ENCODE measurements around the gene MED15.
"Not testable (repeated sequence)": the region's sequence is repeated elsewhere in the genome, so short reads cannot be mapped to it uniquely, and the experiment has no call there.

Gene MED15

GRCh38 chr22:20586403-20586745, 79.0 kb downstream of the MED15 start:
- peak; percentile 11 for DNase-seq

- DNase-seq, result no peak
These were observed 80.0 kb downstream of the MED15 start for GRCh38 chr22:20587206-20587958.

DNA sequence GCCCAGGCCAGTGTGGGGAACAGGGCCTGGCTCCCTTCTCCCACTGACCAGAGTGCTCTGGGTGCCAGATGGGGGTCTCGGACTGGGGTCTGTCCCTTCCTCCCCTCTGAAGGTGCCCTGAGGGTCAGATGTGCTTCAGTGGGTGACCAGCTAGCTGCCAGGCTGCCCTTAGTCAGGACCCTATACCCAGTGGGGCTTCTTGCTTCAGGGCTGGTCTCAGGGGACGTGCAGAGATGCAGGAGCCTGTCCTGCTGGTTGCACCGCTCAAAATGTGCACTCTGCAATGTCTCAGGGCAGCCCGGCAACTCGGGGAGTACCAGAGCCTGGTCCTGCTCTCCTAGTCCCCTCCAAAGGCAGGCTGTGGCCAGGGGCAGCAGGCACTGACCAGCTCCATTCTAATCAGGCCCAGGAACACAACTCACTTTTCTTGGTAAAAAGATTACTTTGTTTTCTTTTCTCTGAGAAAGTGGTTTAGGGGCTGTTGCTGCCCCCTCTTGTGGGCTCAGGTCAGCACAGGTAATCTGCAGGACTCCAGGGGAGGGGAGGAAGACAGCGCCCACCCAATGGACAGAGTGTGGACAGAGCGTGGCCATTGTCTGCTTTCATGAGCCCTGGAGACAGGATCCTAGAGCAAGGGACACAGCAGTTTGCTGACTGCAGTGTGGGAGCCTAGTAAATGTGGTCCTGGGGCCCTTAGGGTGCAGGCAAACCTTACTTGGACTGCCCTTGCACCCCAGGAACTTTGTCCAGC, 80.9 kb downstream of the MED15 start:
- DNase-seq, result no peak

GRCh38 chr22:20588843-20589581, 81.6 kb downstream of the MED15 start:
- DNase-seq, result no peak

DNA sequence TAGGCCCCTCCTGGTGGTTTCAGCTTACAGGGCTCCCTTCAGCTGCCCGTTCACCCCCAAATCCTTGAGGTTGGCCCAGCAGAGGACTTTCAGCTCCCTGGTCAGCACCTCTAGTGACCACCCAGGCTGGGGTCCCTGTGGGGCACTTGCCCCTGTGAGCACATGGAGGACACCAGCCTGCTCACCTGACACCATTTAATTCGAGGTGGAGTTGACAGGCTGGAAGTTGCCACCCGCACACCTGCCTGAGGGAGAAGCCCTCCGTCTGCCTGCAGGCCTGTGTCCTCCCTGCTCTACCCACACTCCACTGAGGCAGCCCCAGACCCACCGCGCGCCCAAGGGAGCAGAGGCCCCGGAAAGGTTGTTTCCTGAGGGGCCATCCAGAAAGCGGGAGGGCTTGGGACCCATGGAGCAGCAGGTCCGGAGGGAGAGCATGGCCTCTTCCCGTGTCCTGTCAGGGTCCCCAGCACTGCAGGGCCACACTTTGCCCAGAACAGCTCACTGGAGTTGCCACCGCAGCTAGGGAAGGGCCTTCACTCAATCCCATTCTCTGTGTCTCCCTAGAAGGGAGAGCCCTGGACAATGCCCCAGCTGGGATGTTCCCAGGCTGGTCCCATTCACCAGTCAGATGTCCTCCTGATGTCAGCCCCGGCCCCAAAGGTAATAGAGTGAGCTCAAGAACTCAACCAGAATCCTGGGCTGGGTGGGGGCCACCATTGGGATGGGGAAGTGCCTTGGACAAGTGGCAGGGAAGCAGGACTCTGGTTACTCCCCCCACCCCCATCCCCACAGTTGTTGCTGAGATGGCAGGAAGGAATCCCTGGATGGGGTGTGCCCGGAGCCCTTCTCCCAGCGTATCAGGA, 82.4 kb downstream of the MED15 start:
- DNase-seq, result no peak

DNA sequence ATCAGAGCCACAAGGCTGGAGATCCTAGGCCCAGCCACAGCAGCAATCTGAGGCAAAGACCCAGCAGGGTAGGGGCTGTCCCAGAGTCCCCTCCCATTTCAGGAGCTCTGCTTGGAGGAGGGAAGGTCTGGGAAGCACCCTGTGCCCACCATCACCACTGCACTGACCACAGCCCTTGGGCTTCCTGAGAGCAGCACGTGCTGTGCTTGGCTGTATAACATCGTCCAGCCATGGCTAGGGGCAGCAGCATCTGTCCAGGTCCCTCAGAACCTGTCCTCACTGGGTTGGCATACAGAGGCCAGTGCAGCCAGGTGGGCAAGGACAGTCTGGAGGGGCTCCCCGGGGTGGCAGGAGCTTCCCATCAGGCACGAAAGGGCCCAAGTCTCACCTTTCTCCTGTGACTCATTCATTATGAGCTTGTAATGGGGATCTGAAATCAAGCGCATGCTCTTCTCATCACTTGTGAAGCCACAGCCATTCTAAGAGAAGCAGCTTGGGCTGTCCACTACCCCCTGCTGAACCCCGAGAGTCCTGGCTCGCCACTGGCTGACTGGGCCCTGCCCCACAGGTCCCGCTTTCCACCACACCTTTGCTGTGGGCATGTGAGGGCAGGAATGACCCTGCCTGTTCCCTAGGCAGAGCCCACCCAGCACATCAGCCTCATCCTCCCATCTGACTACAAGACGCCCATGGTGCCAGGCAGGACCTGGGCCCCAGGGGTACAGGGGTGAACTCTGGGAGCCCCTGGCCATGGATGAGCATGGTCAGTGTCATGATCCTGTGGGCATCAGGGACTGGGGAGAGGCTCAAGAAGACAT, 83.3 kb downstream of the MED15 start:
- no peak for DNase-seq

DNA sequence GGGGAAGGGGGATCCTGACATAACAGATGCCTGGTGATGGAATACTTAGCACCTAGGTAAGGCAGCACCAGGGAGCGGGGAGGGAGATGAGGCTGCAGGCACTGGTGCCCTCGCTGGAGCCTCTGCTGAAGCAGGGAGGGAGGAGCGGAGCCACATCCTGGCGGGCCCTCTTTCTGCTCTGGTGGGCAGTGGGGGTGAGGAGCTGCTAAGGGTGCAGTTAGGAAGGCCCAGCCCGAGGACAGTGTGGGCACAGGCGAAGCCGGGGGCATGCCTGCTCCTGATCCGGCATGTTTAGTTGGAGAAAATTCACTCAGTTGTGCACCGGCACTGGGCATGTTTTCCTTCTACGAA, 83.9 kb downstream of the MED15 start:
- DNase-seq, result no peak

GRCh38 chr22:20591660-20592310, 84.4 kb downstream of the MED15 start:
- DNase-seq, result no peak

GRCh38 chr22:20594038-20594437, 86.6 kb downstream of the MED15 start:
- not testable (repeated sequence) for DNase-seq

DNA sequence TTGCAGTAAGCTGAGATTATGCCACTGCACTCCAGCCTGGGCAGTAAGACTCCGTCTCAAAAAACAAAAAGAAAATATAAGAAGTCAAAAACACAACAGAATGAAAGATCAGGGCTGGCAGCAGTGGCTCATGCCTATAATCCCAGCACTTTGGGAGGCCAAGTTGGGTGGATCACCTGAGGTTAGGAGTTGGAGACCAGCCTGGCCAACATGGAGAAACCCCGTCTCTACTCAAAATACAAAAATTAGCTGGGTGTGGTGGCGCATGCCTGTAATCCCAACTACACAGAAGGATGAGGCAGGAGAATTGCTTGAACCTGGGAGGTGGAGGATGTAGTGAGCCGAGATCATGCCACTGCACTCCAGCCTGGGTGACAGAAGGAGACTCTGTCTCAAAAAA, 87.1 kb downstream of the MED15 start:
- not testable (repeated sequence) for DNase-seq

DNA sequence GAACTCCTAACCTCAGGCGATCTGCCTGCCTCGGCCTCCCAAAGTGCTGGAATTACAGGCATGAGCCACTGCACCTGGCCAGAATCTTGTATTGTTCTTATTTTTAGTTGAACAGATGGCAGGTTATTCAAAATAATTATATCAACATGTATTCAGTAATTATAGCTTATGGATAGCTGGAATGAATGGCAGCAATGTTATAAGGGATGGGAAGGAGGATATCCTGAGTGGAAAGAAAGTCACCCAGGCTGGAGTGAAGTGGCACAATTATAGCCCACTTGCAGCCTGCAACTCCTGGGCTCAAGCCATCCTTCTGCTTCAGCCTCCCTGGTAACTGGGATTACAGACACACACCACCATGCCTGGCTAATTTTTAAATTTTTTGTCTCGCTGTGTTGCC, 88.1 kb downstream of the MED15 start:
- DNase-seq, result no peak

GRCh38 chr22:20599117-20599516, 91.7 kb downstream of the MED15 start:
- no peak for DNase-seq

GRCh38 chr22:20600137-20600673, 92.8 kb downstream of the MED15 start:
- DNase-seq, result peak; percentile 11

DNA sequence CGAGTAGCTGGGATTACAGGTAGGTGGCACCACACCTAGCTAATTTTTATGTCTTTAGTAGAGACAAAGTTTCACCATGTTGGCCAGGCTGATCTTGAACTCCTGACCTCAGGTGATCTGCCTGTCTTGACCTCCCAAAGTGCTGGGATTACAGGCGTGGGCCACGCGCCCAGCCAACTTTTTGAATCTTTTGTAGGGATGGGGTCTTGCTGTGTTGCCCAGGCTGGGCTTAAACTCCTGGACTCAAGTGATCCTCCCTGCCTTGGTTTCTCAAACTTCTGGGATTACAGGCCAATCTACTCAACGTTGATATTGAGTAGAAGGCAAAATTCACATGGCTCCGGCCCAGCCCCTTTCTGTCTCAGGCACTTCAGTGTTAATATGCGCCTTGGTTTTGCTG, 93.9 kb downstream of the MED15 start:
- DNase-seq, result peak; percentile 3

- DNase-seq, result no peak
These were observed 95.3 kb downstream of the MED15 start for GRCh38 chr22:20602609-20603164.

- DNase-seq, result no peak
These were observed 96.8 kb downstream of the MED15 start for GRCh38 chr22:20604092-20604747.

GRCh38 chr22:20604776-20605221, 97.4 kb downstream of the MED15 start:
- no peak for DNase-seq

- no peak for DNase-seq
These were observed 97.9 kb downstream of the MED15 start for GRCh38 chr22:20605328-20605727.

DNA sequence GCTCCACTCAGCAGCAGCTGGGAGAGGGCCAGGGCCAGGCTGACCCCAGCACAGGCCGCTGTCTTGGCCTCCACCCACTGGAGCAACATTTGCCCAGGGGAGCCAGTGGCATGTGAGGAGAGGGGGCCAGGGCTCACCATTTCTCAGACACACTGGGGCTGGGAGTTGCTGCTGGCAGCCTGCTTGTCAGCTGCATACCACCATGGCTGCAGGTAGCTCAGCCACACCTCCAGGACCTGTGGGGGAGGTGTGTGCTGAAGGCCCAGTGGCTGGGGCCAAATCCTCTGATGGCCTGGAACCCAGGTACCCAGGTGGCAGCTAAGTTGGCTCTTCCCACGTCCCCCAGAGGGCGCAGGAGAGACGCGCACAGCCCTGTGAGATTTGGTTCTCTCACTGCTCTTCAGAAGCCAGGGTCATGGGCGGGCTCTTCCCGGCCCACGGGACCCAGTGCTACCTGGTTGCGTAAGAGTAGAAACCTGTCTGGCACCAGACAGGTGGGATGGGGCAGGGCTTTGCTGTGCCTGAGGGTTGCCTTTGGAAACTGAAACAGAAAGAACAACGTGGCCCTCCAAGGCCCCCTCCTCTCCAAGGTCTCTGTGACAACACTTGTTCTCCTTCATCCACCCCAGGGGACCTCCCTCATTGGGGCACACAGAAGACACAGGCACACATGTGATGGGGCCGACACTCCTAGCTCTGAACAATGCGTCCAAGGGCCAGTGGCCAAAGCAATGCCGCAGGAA, 98.8 kb downstream of the MED15 start:
- peak; percentile 69 for DNase-seq

- DNase-seq, result no peak
These were observed 99.3 kb downstream of the MED15 start for GRCh38 chr22:20606784-20607128.
